K562 (cell line): Measurements from ENCODE around the gene CACNA1E. TPM values are rescaled to one million over a fixed set of nuclear protein-coding genes. Genes with fewer than 3 reads are reported as not detected.

Source experiments
- CHD1 ChIP-seq: fragments of 200-600 bp; sonication (generic); IDR thresholded peaks from one replicate; pipeline ENCODE4 v1.6.1; 2012; ENCODE audit warnings: mild to moderate bottlenecking, moderate library complexity, low read length, inconsistent platforms
- E2F1 ChIP-seq: sonication (generic); formaldehyde crosslinking; IDR thresholded peaks from 2 replicates; pipeline ENCODE4 v1.8.1; 2023; ENCODE audit warnings: mild to moderate bottlenecking, missing genetic modification reagents, moderate library complexity
- GTF2B ChIP-seq: IDR thresholded peaks from 2 replicates; pipeline ENCODE4 v1.6.1; 2011; ENCODE audit not compliant: insufficient read length; ENCODE audit errors: extremely low read depth
- HDAC3 ChIP-seq: fragments of 450-650 bp; IDR thresholded peaks from 2 replicates; pipeline ENCODE4 v1.6.1; 2018; ENCODE audit warnings: borderline replicate concordance, mild to moderate bottlenecking, moderate library complexity; ENCODE audit not compliant: partially characterized antibody
- HMGN3 ChIP-seq: IDR thresholded peaks from 2 replicates; pipeline ENCODE4 v1.6.1; 2011; ENCODE audit warnings: borderline replicate concordance, low read depth, mild to moderate bottlenecking, mixed read lengths, low read length; ENCODE audit not compliant: insufficient read length; ENCODE audit errors: extremely low read depth
- MBD2 ChIP-seq: sonication (generic); IDR thresholded peaks from 2 replicates; pipeline ENCODE4 v1.6.1; 2016; ENCODE audit warnings: low read depth, borderline replicate concordance
- NCOR1 ChIP-seq: fragments of 450-650 bp; IDR thresholded peaks from 2 replicates; pipeline ENCODE4 v1.6.1; 2016; ENCODE audit warnings: mild to moderate bottlenecking, moderate library complexity
- PRDM10 ChIP-seq: fragments of 450-650 bp; IDR thresholded peaks from 2 replicates; pipeline ENCODE4 v1.6.1; 2018; ENCODE audit not compliant: partially characterized antibody
- RAD21 ChIP-seq, 2 experiments: fragments of 250-450 bp in 1 of 2; fragments of 450-650 bp in 1 of 2; sonication (Bioruptor Pico) in 1 of 2; formaldehyde crosslinking in 1 of 2; IDR thresholded peaks in 1 of 2; conservative IDR thresholded peaks in 1 of 2; 2 replicates each; pipeline versions ENCODE4 v1.4.0 to v1.8.0; 2020 to 2022; ENCODE audit warnings: mild to moderate bottlenecking in 2 of 2, moderate library complexity in 1 of 2
- SIN3A ChIP-seq, 2 experiments: fragments of 150-350 bp in 1 of 2; IDR thresholded peaks; 2 replicates each; pipeline ENCODE4 v1.6.1; 2011 to 2016; ENCODE audit warnings: borderline replicate concordance in 2 of 2, low read depth in 2 of 2, low read length in 2 of 2, mild to moderate bottlenecking in 2 of 2, moderate library complexity in 2 of 2; ENCODE audit not compliant: control insufficient read depth in 1 of 2
- SMAD2 ChIP-seq: fragments of 150-350 bp; IDR thresholded peaks from 2 replicates; pipeline ENCODE4 v1.6.1; 2014; ENCODE audit warnings: low read depth, mild to moderate bottlenecking, low read length
- SMAD4 ChIP-seq: fragments of 250-450 bp; sonication (Bioruptor Pico); conservative IDR thresholded peaks from 2 replicates; pipeline ENCODE4 v1.8.0; 2021; ENCODE audit warnings: inconsistent platforms, mild to moderate bottlenecking, moderate library complexity
- TEAD1 ChIP-seq, 2 experiments: fragments of 450-650 bp in 1 of 2; sonication (generic) in 1 of 2; formaldehyde crosslinking; IDR thresholded peaks; 2 replicates each; pipeline versions ENCODE4 v1.4.0 to v1.8.0; 2020 to 2022; ENCODE audit warnings: mild to moderate bottlenecking in 2 of 2, missing genetic modification reagents in 1 of 2
- ZNF280A ChIP-seq: fragments of 450-650 bp; IDR thresholded peaks from 2 replicates; pipeline ENCODE4 v1.6.1; 2018; ENCODE audit warnings: mild to moderate bottlenecking, low read depth; ENCODE audit not compliant: partially characterized antibody
- ZNF395 ChIP-seq: fragments of 200-800 bp; sonication (Bioruptor generic); IDR thresholded peaks from 2 replicates; pipeline ENCODE4 v1.6.1; 2017; ENCODE audit warnings: missing genetic modification characterization, missing compliant biosample characterization
- ZSCAN32 ChIP-seq: fragments of 450-650 bp; formaldehyde crosslinking; IDR thresholded peaks from 2 replicates; pipeline ENCODE4 v1.4.0; 2020; ENCODE audit warnings: mild to moderate bottlenecking, moderate library complexity
- polyA plus RNA-seq, 8 experiments: library from polyadenylated mRNA; depleted of rRNA in 4 of 8; stranded (reverse) in 5 of 8; unstranded in 3 of 8; fragments of >200 nt; fragmentation: Nextera tagmentation in 2 of 8; fragmentation: Illumina TruSeq in 1 of 8; extraction: Ambion mirVana in 2 of 8; extraction: Trizol in 1 of 8; gene quantifications; 2 replicates each; pipeline versions ENCODE4 v1.2.1 to v1.2.3, GENCODE V29; 2011 to 2014; ENCODE audit warnings: inconsistent platforms in 1 of 8, missing spikeins in 1 of 8
- total RNA-seq, 7 experiments: library from RNA; depleted of rRNA in 6 of 7; stranded (reverse); fragments of >200 nt in 6 of 7; fragmentation: Illumina TruSeq in 2 of 7; extraction: Trizol in 2 of 7; gene quantifications; 2 replicates each; pipeline versions ENCODE4 v1.2.1 to v1.2.3, GENCODE V29; 2011 to 2021; ENCODE audit warnings: low replicate concordance in 1 of 7

The CACNA1E gene
- total and polyA plus RNA-seq, 9 of the 15 experiments (the other 6 are each of a cell fraction or from before 2014, with no cell fraction given), result under 0.01 to 0.04 TPM; not detected in 7

- TF ChIP-seq ZNF280A, result no peak
- no peak for TF ChIP-seq CHD1
- TF ChIP-seq SMAD4, result no peak
- TF ChIP-seq E2F1, result no peak
- TF ChIP-seq RAD21 (CRISPR knock-in tag; conservative IDR thresholded peaks at IDR 0.05 in 1 of 2, IDR thresholded peaks at IDR 0.05 in 1 of 2), result no peak
- TF ChIP-seq NCOR1, result peak; percentile 73
- no peak for TF ChIP-seq MBD2
- TF ChIP-seq SMAD2, result no peak
- no peak for TF ChIP-seq GTF2B
- no peak for TF ChIP-seq HDAC3
- TF ChIP-seq TEAD1 (CRISPR knock-in tag; IDR thresholded peaks at IDR 0.05), result 0 out of 4 replicates have a peak, but pooled peaks of 1 of the 2 experiments have one; percentile 59
- TF ChIP-seq ZNF395, result peak; percentile 42; the same call in 1 of the 2 replicates
- no peak for TF ChIP-seq SIN3A (IDR thresholded peaks at IDR 0.05; ENCODE audit: borderline replicate concordance in 2 of 2, control insufficient read depth in 1 of 2, low read depth in 2 of 2, low read length in 2 of 2)
- TF ChIP-seq ZSCAN32 (CRISPR knock-in tag), result no peak
- no peak for TF ChIP-seq PRDM10
- no peak for TF ChIP-seq HMGN3
Observed at GRCh38 chr1:181718034-181718433, 234.7 kb downstream of the CACNA1E start (continued).
